Hair follicle dermal papilla cell (primary cell): ENCODE measurements around the gene HARBI1. TPM values are rescaled to one million over a fixed set of nuclear protein-coding genes. Genes with fewer than 3 reads are reported as not detected.

Source experiments
- total RNA-seq: library from RNA; depleted of rRNA; stranded (reverse); fragments of >200 nt; gene quantifications from 2 replicates; pipeline ENCODE4 v1.2.3, GENCODE V29; 2012

The HARBI1 gene, protein sequence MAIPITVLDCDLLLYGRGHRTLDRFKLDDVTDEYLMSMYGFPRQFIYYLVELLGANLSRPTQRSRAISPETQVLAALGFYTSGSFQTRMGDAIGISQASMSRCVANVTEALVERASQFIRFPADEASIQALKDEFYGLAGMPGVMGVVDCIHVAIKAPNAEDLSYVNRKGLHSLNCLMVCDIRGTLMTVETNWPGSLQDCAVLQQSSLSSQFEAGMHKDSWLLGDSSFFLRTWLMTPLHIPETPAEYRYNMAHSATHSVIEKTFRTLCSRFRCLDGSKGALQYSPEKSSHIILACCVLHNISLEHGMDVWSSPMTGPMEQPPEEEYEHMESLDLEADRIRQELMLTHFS
- 6.1 and 7.3 TPM in 2 replicates for total RNA-seq

DNA sequence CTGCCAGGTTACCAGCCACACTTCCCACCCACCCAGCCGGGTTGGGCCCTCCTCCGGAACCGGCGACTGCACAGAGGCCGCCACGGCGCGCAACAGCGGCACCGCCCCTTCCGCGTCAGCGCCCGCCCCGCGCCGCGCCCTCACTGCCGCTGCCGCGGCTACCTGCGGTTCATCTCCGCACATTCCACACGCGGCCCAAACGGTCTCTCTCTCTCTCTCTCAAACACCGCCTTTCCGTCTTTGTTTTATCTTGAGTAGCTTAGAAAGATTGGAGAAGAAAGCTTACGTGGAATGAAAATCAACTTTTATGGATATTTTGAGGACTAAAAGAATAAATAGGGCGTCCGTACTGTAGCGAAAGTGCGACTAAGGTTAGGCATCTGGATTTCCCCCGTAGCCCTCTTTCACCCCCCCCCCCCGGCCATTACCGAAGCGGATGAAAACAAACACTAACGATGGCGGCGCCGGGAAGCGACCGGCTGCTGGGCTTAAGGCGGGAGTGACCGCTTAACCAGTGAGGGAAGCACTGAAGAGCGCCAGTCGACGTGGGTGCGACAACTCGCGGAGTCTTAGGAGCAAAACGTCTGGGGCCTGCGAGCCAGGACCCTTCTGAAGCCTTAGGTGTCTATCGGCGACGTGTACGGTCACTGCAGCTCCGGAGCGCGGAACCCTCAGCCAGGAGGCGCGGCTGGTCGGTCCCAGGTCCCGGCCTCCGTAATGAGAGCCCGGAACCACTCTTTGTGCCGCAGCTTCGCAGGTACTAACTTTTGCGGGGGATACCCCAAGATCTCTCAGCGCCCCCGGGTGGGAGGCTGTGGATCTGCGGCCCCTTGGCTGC lies at the start of gene HARBI1, which contains the start of gene ATG13:
Gene HARBI1, minus strand, starts transcription at position 94 of the 838 bp plus-strand sequence. CDS start 990 bp downstream, outside the sequence.
Gene ATG13, plus strand, starts transcription at position 420 of the 838 bp plus-strand sequence. CDS start 26,739 bp downstream, outside the sequence.

DNA sequence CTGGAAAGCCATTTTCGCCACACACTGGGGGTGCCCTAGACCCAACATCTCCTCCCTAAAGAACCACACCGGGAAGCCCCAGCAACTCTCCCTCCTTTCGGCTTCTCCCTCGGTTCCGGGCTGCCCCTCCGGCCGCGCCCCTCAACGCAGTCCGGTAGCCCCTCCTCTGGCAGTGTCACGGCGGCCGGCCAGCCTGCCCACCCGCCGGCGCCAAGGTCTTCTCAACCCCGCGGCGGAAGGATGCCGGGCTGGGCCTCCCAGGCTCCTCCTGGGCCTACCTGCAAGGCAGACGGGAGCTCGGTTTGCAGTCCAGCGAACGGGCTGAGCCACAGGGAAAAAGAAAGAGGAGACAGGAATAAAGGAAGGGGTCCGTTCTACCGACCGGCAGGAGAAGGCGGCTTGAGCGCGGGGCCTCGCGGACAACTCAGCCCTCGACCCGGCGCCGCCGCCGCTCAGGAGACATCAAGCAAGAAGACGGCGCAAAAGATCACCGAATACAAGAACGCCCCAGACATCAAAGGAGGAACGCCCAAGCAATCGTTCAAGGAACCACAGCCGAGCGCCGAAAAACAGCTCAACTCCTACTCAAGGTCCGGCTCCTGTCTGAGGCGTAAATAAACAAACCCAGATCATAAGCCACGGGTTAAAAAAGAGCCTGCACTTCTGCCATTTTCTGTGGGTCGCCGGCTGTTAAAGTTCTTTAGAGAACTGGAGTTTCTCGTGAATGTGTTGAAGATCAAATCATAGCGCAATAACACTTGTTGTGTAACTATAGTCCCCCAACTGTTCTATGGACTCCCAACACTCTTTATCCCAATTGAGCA lies 23.3 kb downstream of the HARBI1 start, which contains the start of gene AMBRA1:
Gene AMBRA1, minus strand, starts transcription at position 474 of the 824 bp plus-strand sequence. CDS start 45,643 bp downstream, outside the sequence.

Other genes with a start within 250 kb of the HARBI1 start
- 12.3 and 13.6 TPM in 2 replicates for gene MDK, start 235.6 kb downstream of the HARBI1 start, total RNA-seq
- 0.16 TPM in 1 of 2 replicates, not detected in the other for gene CHRM4, start 225.5 kb downstream of the HARBI1 start, total RNA-seq
- 40.4 and 46.9 TPM in 2 replicates for gene AMBRA1, start 23.2 kb downstream of the HARBI1 start, total RNA-seq
- 69.1 and 73.2 TPM in 2 replicates for gene ATG13, start 326 bp upstream of the HARBI1 start, total RNA-seq
- gene ARHGAP1, start 83.4 kb upstream of the HARBI1 start, total RNA-seq: 53.5 and 64.0 TPM in 2 replicates
- gene ZNF408, start 83.8 kb upstream of the HARBI1 start, total RNA-seq: 17.5 and 17.8 TPM in 2 replicates
- not detected in 2 replicates for gene F2, start 102.0 kb upstream of the HARBI1 start, total RNA-seq
- 60.6 and 61.0 TPM in 2 replicates for gene CKAP5, start 229.1 kb upstream of the HARBI1 start, total RNA-seq